Epithelial cell of esophagus (primary cell): Measurements from ENCODE around the gene NR3C2.
A peak's percentile ranks its signal among the peaks of the same experiment; 100 is the strongest.

ENCODE experiments used
- DNase-seq: peaks from one replicate; pipeline ENCODE4 v3.0.0; 2010; ENCODE audit warnings: low read depth
- H3K4me3 ChIP-seq: 2 replicates; pipeline ENCODE4 v1.5.1; 2011; ENCODE audit warnings: mild to moderate bottlenecking, low read length, control low read depth
- TF ChIP-seq, protein P1 (sequence below): IDR thresholded peaks from 2 replicates; pipeline ENCODE4 v1.5.1; 2011; ENCODE audit warnings: low read depth, mild to moderate bottlenecking, low read length, control low read depth, inconsistent platforms; ENCODE audit not compliant: insufficient read depth; ENCODE audit errors: missing control alignments

Gene NR3C2

DNA sequence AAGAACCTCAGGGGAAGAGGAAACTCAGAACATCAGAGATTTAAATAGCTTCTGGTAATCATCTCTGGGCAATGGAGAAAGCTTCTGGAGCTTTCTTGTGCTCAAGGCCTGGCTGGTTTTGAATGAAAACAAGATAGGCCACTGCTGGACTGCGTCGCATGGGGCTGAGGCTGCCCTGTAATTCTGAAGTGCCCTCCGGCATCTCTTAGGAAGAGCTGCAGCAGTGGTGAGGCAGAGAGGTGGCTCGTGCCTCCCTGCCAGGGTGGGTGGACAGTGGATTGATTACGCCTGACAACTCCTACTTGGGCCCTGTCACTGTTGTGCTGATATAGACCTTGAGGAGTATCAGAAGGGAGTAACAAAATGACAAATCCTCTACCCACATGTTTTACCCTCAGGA is 279.7 kb downstream of the NR3C2 start:
- TF ChIP-seq, protein P1, sequence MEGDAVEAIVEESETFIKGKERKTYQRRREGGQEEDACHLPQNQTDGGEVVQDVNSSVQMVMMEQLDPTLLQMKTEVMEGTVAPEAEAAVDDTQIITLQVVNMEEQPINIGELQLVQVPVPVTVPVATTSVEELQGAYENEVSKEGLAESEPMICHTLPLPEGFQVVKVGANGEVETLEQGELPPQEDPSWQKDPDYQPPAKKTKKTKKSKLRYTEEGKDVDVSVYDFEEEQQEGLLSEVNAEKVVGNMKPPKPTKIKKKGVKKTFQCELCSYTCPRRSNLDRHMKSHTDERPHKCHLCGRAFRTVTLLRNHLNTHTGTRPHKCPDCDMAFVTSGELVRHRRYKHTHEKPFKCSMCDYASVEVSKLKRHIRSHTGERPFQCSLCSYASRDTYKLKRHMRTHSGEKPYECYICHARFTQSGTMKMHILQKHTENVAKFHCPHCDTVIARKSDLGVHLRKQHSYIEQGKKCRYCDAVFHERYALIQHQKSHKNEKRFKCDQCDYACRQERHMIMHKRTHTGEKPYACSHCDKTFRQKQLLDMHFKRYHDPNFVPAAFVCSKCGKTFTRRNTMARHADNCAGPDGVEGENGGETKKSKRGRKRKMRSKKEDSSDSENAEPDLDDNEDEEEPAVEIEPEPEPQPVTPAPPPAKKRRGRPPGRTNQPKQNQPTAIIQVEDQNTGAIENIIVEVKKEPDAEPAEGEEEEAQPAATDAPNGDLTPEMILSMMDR, result no peak
- no peak overlapping the region for H3K4me3 ChIP-seq
- peak; percentile 11 for DNase-seq

DNA sequence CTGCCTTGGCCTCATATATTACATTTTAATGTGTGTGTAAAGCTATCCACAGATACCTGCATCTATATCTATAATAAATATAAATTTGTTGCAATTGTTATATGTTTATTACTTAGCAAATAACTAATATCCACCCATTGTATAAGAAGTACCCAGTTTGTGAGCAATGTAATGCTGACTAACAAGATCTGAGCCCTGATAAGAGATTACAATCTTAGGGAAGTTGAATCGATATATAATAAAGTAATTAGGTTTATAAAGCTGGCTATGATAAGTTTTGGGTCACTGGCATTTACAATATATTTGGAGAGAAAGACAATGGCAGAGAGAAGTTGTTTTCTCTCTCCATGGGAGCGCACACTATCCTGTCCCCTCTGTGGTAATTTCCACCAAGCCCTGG is 280.6 kb downstream of the NR3C2 start:
- TF ChIP-seq, protein P1, result no peak
- H3K4me3 ChIP-seq, result no peak overlapping the region
- DNase-seq, result no peak

DNA sequence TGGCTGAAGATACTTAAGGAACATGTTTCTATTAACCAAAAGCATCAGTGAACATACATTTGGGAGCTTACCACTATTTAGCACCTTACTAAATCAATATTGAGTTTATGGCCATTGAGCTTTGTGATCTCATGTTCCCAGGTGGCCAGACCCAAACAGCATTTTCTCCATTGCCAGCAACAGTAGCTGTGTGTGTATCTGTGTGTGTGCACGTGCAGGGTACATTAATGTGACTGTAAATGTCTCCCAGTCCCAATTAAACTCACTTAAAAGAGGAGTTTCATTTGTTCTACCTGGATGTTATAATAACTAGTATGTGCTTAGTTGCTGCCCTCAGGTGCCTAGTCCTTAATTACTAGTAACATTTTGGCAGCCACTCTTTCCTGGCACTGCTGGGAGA is 282.4 kb downstream of the NR3C2 start:
- DNase-seq, result no peak
- TF ChIP-seq, protein P1, result no peak
- H3K4me3 ChIP-seq, result no peak overlapping the region

DNA sequence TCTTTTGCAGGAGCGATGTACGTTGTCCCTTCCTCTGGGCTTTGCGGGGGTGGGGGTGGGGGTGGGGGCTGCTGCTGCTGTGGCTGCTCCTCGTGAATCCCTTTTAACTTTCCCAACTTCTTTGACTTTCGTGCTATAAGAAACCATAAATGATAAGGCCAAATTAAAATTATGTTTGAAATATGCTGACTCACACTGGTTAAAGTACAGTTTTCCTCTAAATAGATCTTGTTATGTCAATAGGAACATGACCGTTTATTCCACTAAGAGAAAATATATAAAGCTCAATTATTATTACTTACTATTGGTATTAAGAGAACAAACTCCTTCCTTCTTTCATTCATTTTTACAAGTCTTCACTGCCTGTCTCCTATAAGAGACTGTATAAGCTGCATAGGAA is 287.4 kb downstream of the NR3C2 start:
- TF ChIP-seq, protein P1, result no peak
- no peak overlapping the region for H3K4me3 ChIP-seq
- no peak for DNase-seq

DNA sequence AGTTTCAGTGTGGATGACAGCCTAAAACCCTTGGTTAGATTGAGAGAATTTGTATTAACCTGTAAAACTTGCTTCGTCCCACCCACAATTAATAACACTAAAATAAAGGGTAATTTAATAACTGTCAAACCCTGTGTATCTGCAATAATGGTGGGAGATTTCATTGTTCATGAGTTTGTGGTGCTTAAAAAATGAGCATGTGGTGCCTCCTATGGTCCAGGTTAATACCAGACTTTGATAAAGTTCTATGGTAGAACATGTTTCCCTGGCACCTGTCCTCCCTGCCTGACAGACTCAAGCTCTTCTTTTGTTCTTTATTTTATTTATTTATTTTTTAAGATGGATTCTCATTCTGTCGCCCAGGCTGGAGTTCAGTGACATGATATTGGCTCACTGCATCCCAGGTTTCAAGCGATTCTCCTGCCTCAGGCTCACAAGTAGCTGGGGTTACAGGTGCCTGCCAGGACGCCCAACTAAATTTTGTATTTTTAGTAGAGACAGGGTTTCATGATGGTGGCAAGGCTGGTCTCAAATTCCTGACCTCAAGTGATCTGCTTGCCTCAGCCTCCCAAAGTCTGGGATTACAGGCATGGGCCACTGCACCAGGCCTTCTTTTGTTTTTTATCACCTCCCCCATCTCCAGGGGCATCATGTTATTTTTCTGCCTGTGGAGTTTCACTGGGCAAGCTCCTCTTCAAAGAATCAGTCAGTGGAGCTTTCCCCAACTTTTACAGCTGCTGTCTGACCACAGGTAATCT is 289.2 kb downstream of the NR3C2 start:
- TF ChIP-seq, protein P1, result no peak
- DNase-seq, result no peak
- H3K4me3 ChIP-seq, result no peak overlapping the region

DNA sequence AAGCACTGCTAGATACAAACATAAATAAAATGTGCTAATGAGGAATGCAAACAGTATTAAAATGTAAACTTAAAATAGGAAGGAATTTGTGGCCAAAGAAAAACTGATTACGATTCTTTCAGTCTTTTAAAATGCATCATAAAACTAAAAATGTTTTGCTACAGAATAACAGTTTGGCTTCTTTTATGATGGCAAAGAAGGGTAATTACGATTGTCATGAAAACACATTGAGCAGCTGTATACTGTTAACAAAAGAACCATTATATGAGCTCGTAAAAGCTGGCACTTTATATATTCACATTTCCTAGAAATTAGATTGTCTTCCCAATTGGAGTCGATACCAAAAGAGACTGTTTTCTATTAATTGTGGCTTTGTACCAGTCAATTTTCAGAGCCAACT is 290.4 kb downstream of the NR3C2 start:
- DNase-seq, result no peak
- TF ChIP-seq, protein P1, result no peak
- no peak overlapping the region for H3K4me3 ChIP-seq

DNA sequence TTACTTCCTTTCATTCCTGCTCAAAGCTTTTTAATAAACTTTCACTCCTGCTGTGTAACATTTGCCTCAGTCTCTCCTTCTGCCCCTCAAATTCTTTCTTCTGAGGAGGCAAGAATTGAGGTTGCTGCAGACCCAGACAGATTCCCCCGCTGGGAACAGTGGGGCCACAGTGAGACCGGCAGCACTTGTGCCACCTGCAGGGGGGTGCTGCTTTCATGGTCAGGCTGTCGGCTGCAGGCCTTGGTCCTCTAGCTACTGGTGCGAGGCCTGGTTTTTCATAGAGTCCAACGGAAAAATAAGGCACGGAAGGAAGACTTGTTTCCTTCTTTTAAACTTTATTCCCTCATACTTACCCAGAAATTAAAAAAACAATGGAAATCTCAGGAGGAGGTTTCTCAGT is 296.7 kb downstream of the NR3C2 start:
- H3K4me3 ChIP-seq, result no peak overlapping the region
- DNase-seq, result no peak
- TF ChIP-seq, protein P1, result no peak
